H1 (cell line): Measurements from ENCODE around the gene LRCH1. TPM values are rescaled to one million over a fixed set of nuclear protein-coding genes. Genes with fewer than 3 reads are reported as not detected.

ENCODE experiments used
- CTCF ChIA-PET: fragments of 300-600 bp; sonication (Branson Sonifier 250); formaldehyde crosslinking; loops from one replicate; lab custom pipeline; 2021; ENCODE audit not compliant: partially characterized antibody; lab: Charles Lee
- POLR2A ChIA-PET: fragments of 300-600 bp; sonication (Branson Sonifier 250); formaldehyde crosslinking; loops from one replicate; lab custom pipeline; 2021; ENCODE audit warnings: inconsistent platforms; ENCODE audit not compliant: partially characterized antibody; lab: Charles Lee
- DNase-seq, 2 experiments: peaks; one replicate each; pipeline versions ENCODE4 v3.0.0 to v3.0.0-alpha.2; 2010 to 2022; ENCODE audit warnings: low spot score in 2 of 2, low read depth in 1 of 2, mixed read lengths in 1 of 2
- FAIRE-seq: peaks from 2 replicates; lab custom pipeline; 2011; peaks lifted over from hg19 to GRCh38; lab: Jason Lieb, UNC
- H2AFZ ChIP-seq: 2 replicates; pipeline ENCODE4 v1.8.1; 2012; ENCODE audit warnings: low read length, inconsistent platforms
- H2AK5ac ChIP-seq: 2 replicates; pipeline ENCODE4 v1.6.1; 2013; ENCODE audit warnings: low read depth, low read length
- H2BK120ac ChIP-seq: replicated peaks from 2 replicates; pipeline ENCODE3; 2013; ENCODE audit warnings: low read depth, low read length, inconsistent platforms
- H2BK12ac ChIP-seq: 2 replicates; pipeline ENCODE4 v1.6.1; 2013; ENCODE audit warnings: low read depth, low read length
- H2BK15ac ChIP-seq: 2 replicates; pipeline ENCODE4 v1.6.1; 2013; ENCODE audit warnings: low read length
- H2BK20ac ChIP-seq: 2 replicates; pipeline ENCODE4 v1.6.1; 2013; ENCODE audit warnings: low read length
- H2BK5ac ChIP-seq: 2 replicates; pipeline ENCODE4 v1.6.1; 2013; ENCODE audit warnings: low read depth, low read length
- H3K14ac ChIP-seq: 2 replicates; pipeline ENCODE4 v1.6.1; 2013; ENCODE audit warnings: inconsistent platforms; ENCODE audit not compliant: insufficient read length
- H3K18ac ChIP-seq: 2 replicates; pipeline ENCODE4 v1.6.1; 2013; ENCODE audit warnings: low read length; ENCODE audit errors: extremely low read depth
- H3K23ac ChIP-seq: 2 replicates; pipeline ENCODE4 v1.6.1; 2013; ENCODE audit warnings: inconsistent platforms; ENCODE audit not compliant: insufficient read length
- H3K23me2 ChIP-seq: 2 replicates; pipeline ENCODE4 v1.6.1; 2013; ENCODE audit warnings: low read depth, low read length
- H3K27ac ChIP-seq: 2 replicates; pipeline ENCODE4 v1.6.1; 2011; ENCODE audit warnings: low read depth, low read length, inconsistent platforms
- H3K27me3 ChIP-seq, 4 experiments: replicated peaks in 1 of 4; 1 replicate in 1 of 4; 2 replicates in 3 of 4; pipeline versions ENCODE4 v1.6.1 to v1.8.1; 2011 to 2013; ENCODE audit warnings: low read length in 3 of 4, mild to moderate bottlenecking in 3 of 4, inconsistent platforms in 2 of 4, mixed read lengths in 2 of 4, moderate library complexity in 1 of 4; ENCODE audit not compliant: control insufficient read depth in 3 of 4, insufficient read depth in 3 of 4; ENCODE audit errors: extremely low read depth in 1 of 4
- H3K36me3 ChIP-seq, 4 experiments: 2 replicates each; pipeline versions ENCODE4 v1.6.1 to v1.8.1; 2011 to 2013; ENCODE audit warnings: mild to moderate bottlenecking in 4 of 4, low read length in 3 of 4, moderate library complexity in 2 of 4, control low read depth in 1 of 4, inconsistent platforms in 1 of 4; ENCODE audit not compliant: insufficient read depth in 4 of 4, control insufficient read depth in 2 of 4
- H3K4ac ChIP-seq: replicated peaks from 2 replicates; pipeline ENCODE3; 2013; ENCODE audit warnings: low read length, low read depth, mixed read lengths, inconsistent platforms; ENCODE audit not compliant: insufficient read length
- H3K4me1 ChIP-seq, 4 experiments: replicated peaks in 1 of 4; 1 replicate in 1 of 4; 2 replicates in 3 of 4; pipeline versions ENCODE4 v1.6.1 to v1.8.1; 2011 to 2013; ENCODE audit warnings: low read length in 3 of 4, inconsistent platforms in 2 of 4, mixed read lengths in 1 of 4; ENCODE audit not compliant: insufficient read depth in 4 of 4, control insufficient read depth in 3 of 4
- H3K4me2 ChIP-seq, 2 experiments: 2 replicates each; pipeline versions ENCODE4 v1.6.1 to v1.8.1; 2011 to 2013; ENCODE audit warnings: low read depth in 2 of 2, low read length in 2 of 2, control low read depth in 1 of 2, inconsistent platforms in 1 of 2, mild to moderate bottlenecking in 1 of 2; ENCODE audit not compliant: insufficient read depth in 1 of 2
- H3K4me3 ChIP-seq, 4 experiments: fragments of 200-600, 300-600 bp in 1 of 4; sonication (generic), shearing (Covaris generic), sonication (Bioruptor Twin) in 1 of 4; 2 replicates each; pipeline versions ENCODE4 v1.5.1 to v1.8.1; 2011 to 2016; ENCODE audit warnings: low read length in 4 of 4, low read depth in 3 of 4, control low read depth in 2 of 4, inconsistent platforms in 2 of 4, mild to moderate bottlenecking in 2 of 4, mixed read lengths in 1 of 4, moderate library complexity in 1 of 4; ENCODE audit not compliant: insufficient read depth in 2 of 4; ENCODE audit errors: extremely low read depth in 1 of 4
- H3K56ac ChIP-seq: replicated peaks from 2 replicates; pipeline ENCODE3; 2013; ENCODE audit warnings: low read depth, mild to moderate bottlenecking, mixed read lengths, low read length, inconsistent platforms; ENCODE audit not compliant: insufficient read length
- H3K79me1 ChIP-seq: 2 replicates; pipeline ENCODE4 v1.6.1; 2013; ENCODE audit warnings: low read depth, low read length, control low read depth
- H3K79me2 ChIP-seq, 2 experiments: 2 replicates each; pipeline versions ENCODE4 v1.6.1 to v1.8.1; 2012 to 2013; ENCODE audit warnings: low read length in 2 of 2, mild to moderate bottlenecking in 2 of 2, inconsistent platforms in 1 of 2; ENCODE audit not compliant: insufficient read depth in 2 of 2, control insufficient read depth in 1 of 2
- H3K9ac ChIP-seq, 4 experiments: replicated peaks in 1 of 4; 1 replicate in 1 of 4; 2 replicates in 3 of 4; pipeline versions ENCODE4 v1.6.1 to v1.8.1; 2011 to 2013; ENCODE audit warnings: low read depth in 3 of 4, low read length in 3 of 4, control low read depth in 2 of 4, mild to moderate bottlenecking in 2 of 4, moderate library complexity in 2 of 4, inconsistent platforms in 1 of 4; ENCODE audit errors: extremely low read depth in 1 of 4
- H3K9me3 ChIP-seq, 2 experiments: 2 replicates each; pipeline versions ENCODE4 v1.6.1 to v1.8.1; 2012 to 2013; ENCODE audit warnings: mild to moderate bottlenecking in 2 of 2, moderate library complexity in 2 of 2, control low read depth in 1 of 2, inconsistent platforms in 1 of 2, low read depth in 1 of 2, low read length in 1 of 2, mixed read lengths in 1 of 2; ENCODE audit not compliant: insufficient read depth in 2 of 2
- H4K20me1 ChIP-seq, 2 experiments: replicated peaks in 1 of 2; 2 replicates each; pipeline versions ENCODE3 to v1.8.1; 2011 to 2013; ENCODE audit warnings: inconsistent platforms in 2 of 2, low read length in 2 of 2, mild to moderate bottlenecking in 1 of 2; ENCODE audit not compliant: insufficient read depth in 2 of 2, control insufficient read depth in 1 of 2
- H4K5ac ChIP-seq: 2 replicates; pipeline ENCODE4 v1.6.1; 2013; ENCODE audit warnings: low read length, low read depth, mixed read lengths, inconsistent platforms; ENCODE audit not compliant: insufficient read length
- H4K8ac ChIP-seq: 2 replicates; pipeline ENCODE4 v1.8.0; 2013; ENCODE audit warnings: mild to moderate bottlenecking, moderate library complexity, low read length, inconsistent platforms; ENCODE audit not compliant: insufficient read depth; ENCODE audit errors: extremely low read depth
- H4K91ac ChIP-seq: replicated peaks from 2 replicates; pipeline ENCODE3; 2013; ENCODE audit warnings: low read length, mixed read lengths, inconsistent platforms; ENCODE audit not compliant: insufficient read length
- BRCA1 ChIP-seq: IDR thresholded peaks from 2 replicates; pipeline ENCODE4 v1.6.1; 2012; ENCODE audit warnings: low read depth, low read length, improper control_type of control experiment
- CBX5 ChIP-seq: fragments of 300-800, 300-1000 bp; sonication (generic); IDR thresholded peaks from 2 replicates; pipeline ENCODE4 v1.7.1; 2016; ENCODE audit warnings: antibody characterized with exemption, low read length, low read depth
- CEBPB ChIP-seq: IDR thresholded peaks from 2 replicates; pipeline ENCODE4 v1.6.1; 2012; ENCODE audit warnings: low read depth, low read length
- CHD2 ChIP-seq: IDR thresholded peaks from 2 replicates; pipeline ENCODE4 v1.6.1; 2012; ENCODE audit warnings: low read length, improper control_type of control experiment
- CREB1 ChIP-seq: IDR thresholded peaks from 2 replicates; pipeline ENCODE4 v1.6.1; 2012; ENCODE audit warnings: inconsistent platforms
- CTCF ChIP-seq, 3 experiments: IDR thresholded peaks; 1 replicate in 2 of 3; 2 replicates in 1 of 3; pipeline versions ENCODE4 v1.5.1 to v1.6.1; 2011; ENCODE audit warnings: low read length in 3 of 3, mild to moderate bottlenecking in 3 of 3, inconsistent platforms in 2 of 3, low read depth in 1 of 3, moderate library complexity in 1 of 3; ENCODE audit not compliant: insufficient read depth in 1 of 3; ENCODE audit errors: control extremely low read depth in 1 of 3
- E2F6 ChIP-seq: IDR thresholded peaks from 2 replicates; pipeline ENCODE4 v1.6.1; 2012; ENCODE audit warnings: inconsistent platforms
- EGR1 ChIP-seq: IDR thresholded peaks from 2 replicates; pipeline ENCODE4 v1.6.1; 2011; ENCODE audit warnings: low read depth, low read length, borderline replicate concordance
- NANOG ChIP-seq: IDR thresholded peaks from 2 replicates; pipeline ENCODE4 v1.6.1; 2011; ENCODE audit warnings: low read length, low read depth, mild to moderate bottlenecking, inconsistent platforms; ENCODE audit not compliant: insufficient read depth, poor library complexity, severe bottlenecking
- PHF8 ChIP-seq: fragments of 200-600 bp; sonication (generic); conservative IDR thresholded peaks from 2 replicates; pipeline ENCODE4 v1.7.1; 2012; ENCODE audit warnings: low read depth, mild to moderate bottlenecking, inconsistent platforms, low read length, moderate library complexity
- SIRT6 ChIP-seq: IDR thresholded peaks from one replicate; pipeline ENCODE4 v1.7.1; 2012; ENCODE audit warnings: low read length, inconsistent platforms
- SP4 ChIP-seq: IDR thresholded peaks from 2 replicates; pipeline ENCODE4 v1.6.1; 2012; ENCODE audit warnings: low read length, inconsistent platforms
- TCF12 ChIP-seq: IDR thresholded peaks from 2 replicates; pipeline ENCODE4 v1.6.1; 2011; ENCODE audit warnings: low read depth, mild to moderate bottlenecking, low read length
- WGBS, 2 experiments: shearing (Covaris generic) in 1 of 2; methylation state at CpG; one replicate each; pipeline versions ENCODE4 v1.1.6 to v1.1.7; 2013 to 2015; ENCODE audit warnings: low lambda C conversion rate in 2 of 2, mixed read lengths in 2 of 2, inconsistent platforms in 1 of 2, low coverage in 1 of 2, missing lambda C conversion rate in 1 of 2; ENCODE audit not compliant: insufficient replicate concordance in 2 of 2, insufficient coverage in 1 of 2, insufficient read length in 1 of 2; ENCODE audit errors: extremely low coverage in 1 of 2, missing lambda C conversion rate in 1 of 2; 5-methylcytosine and 5-hydroxymethylcytosine counted together
- polyA plus RNA-seq, 7 experiments: library from polyadenylated mRNA; depleted of rRNA in 3 of 7; stranded (reverse) in 5 of 7; unstranded in 2 of 7; fragments of >200 nt in 5 of 7; fragments of 200-250 nt in 2 of 7; gene quantifications; 1 replicate in 5 of 7; 2 replicates in 1 of 7; 4 replicates in 1 of 7; pipeline versions ENCODE4 v1.2.1 to v1.2.3, GENCODE V29; 2011 to 2013; ENCODE audit warnings: missing spikeins in 2 of 7, mixed read lengths in 2 of 7
- total RNA-seq: library from RNA; stranded (reverse); fragmentation: NEBNext Ultra II Directional; extraction: Animal tissue kit (Norgen Biotek cat#: 25700); gene quantifications from 2 replicates; pipeline ENCODE4 v1.2.1, GENCODE V29; 2021

The LRCH1 gene
- total and polyA plus RNA-seq, 2 of the 8 experiments (the other 6 are each of a cell fraction or from before 2014, with no cell fraction given) = 3.0 to 10.1 TPM

GRCh38 chr13:46717275-46717674 is 164.3 kb downstream of the LRCH1 start:
- H2BK20ac ChIP-seq = no peak overlapping the region
- WGBS, 2 experiments = 98% methylated on average over 4 of the region's 4 CpGs; no CpG with 5 or more reads in 1 of the 2 experiments
- TF ChIP-seq SP4 (no peak), TCF12 (no peak), CEBPB (no peak), CHD2 (no peak), E2F6 (no peak), BRCA1 (no peak), EGR1 (no peak), CREB1 (no peak), SIRT6 (no peak), PHF8 (no peak), CTCF (IDR thresholded peaks at IDR 0.05; ENCODE audit: control extremely low read depth in 1 of 3, insufficient read depth in 1 of 3, low read depth in 1 of 3, low read length in 3 of 3) (no peak), NANOG (no peak), CBX5 (no peak)

More at GRCh38 chr13:46717275-46717674, 164.3 kb downstream of the LRCH1 start:
- no peak overlapping the region for H3K4me3 ChIP-seq
- no peak overlapping the region for H2BK15ac ChIP-seq
- no peaks in the 10 kb centered on the region for H3K79me1 ChIP-seq
- H3K9me3 ChIP-seq = no peaks in the 10 kb centered on the region
- no peak overlapping the region for H2AFZ ChIP-seq
- H3K79me2 ChIP-seq = no peaks in the 10 kb centered on the region
- H3K23me2 ChIP-seq = no peaks in the 10 kb centered on the region
- H3K4me2 ChIP-seq = no peak overlapping the region
- H4K91ac ChIP-seq = no peak overlapping the region
- H2BK12ac ChIP-seq = no peak overlapping the region
- no peak overlapping the region for H3K18ac ChIP-seq
- H4K20me1 ChIP-seq = no peaks in the 10 kb centered on the region
- H4K5ac ChIP-seq = no peak overlapping the region
- FAIRE-seq = no peak
- no peak for DNase-seq
- H3K4me1 ChIP-seq = peaks cover 0 to 4% (median 0%) of the 10 kb centered on the region in 4 experiments; a peak in 1 of 7 replicates
- no peak overlapping the region for H3K14ac ChIP-seq
- no peaks in the 10 kb centered on the region for H3K36me3 ChIP-seq
- H3K56ac ChIP-seq = no peak overlapping the region
- H4K8ac ChIP-seq = no peak overlapping the region
- no peak overlapping the region for H3K23ac ChIP-seq
- no peak overlapping the region for H3K9ac ChIP-seq
- H2BK120ac ChIP-seq = no peak overlapping the region
- no peak overlapping the region for H3K4ac ChIP-seq
- H2BK5ac ChIP-seq = no peak overlapping the region
- H3K27me3 ChIP-seq = no peaks in the 10 kb centered on the region
- ChIA-PET CTCF (interaction anchor here (1.0 to 8.5 kb wide), 2 partner anchors 10 to 166 kb away, joined by 3 to 64 read pairs; no protein-coding TSS in a partner anchor), POLR2A (no interaction called here)
- no peak overlapping the region for H3K27ac ChIP-seq
- no peak overlapping the region for H2AK5ac ChIP-seq
